ENCODE measurements around the gene SPIRE1. TPM values are rescaled to one million over a fixed set of nuclear protein-coding genes. Genes with fewer than 3 reads are reported as not detected.
A peak's percentile ranks its signal among the peaks of the same experiment; 100 is the strongest.

SPIRE1 gene
- total RNA-seq, 1 experiment from 2014 or later = 16.6 TPM

GRCh38 chr18:12408247-12408869, 249.5 kb downstream of the SPIRE1 start:
- Histone ChIP-seq H2BK20ac (ENCODE audit: low read depth, low read length, poor library complexity, severe bottlenecking) (no peak overlapping the region), H3K23me2 (ENCODE audit: insufficient read length, low read depth, low read length, poor library complexity, severe bottlenecking) (peaks cover 8% of the 10 kb centered on the region), H3K79me2 (ENCODE audit: insufficient read depth, low read length) (no peaks in the 10 kb centered on the region), H4K8ac (replicated peaks; ENCODE audit: insufficient read length, low read depth, low read length) (no peak overlapping the region), H3K56ac (ENCODE audit: insufficient read length, low read depth, low read length) (no peak overlapping the region), H3K4ac (ENCODE audit: low read depth, low read length) (no peak overlapping the region), H3K27ac (ENCODE audit: insufficient read length, low read depth, low read length) (no peak overlapping the region), H3T11ph (ENCODE audit: low read length) (no peak overlapping the region), H2BK12ac (ENCODE audit: insufficient read length, low read depth, low read length) (no peak overlapping the region), H3K4me2 (ENCODE audit: insufficient read depth, insufficient read length, low read length) (peak overlapping the region; percentile 89), H3K9me3 (ENCODE audit: control insufficient read depth, low read depth, low read length) (no peaks in the 10 kb centered on the region), H3K4me1 (ENCODE audit: insufficient read depth, low read length) (no peaks in the 10 kb centered on the region), H3K9ac (ENCODE audit: extremely low read depth, insufficient read length, low read length) (peak overlapping the region; percentile 51), H2BK15ac (ENCODE audit: low read depth, low read length) (no peak overlapping the region), H3K79me1 (ENCODE audit: insufficient read depth, low read depth, low read length, poor library complexity, severe bottlenecking) (no peaks in the 10 kb centered on the region), H2BK120ac (ENCODE audit: low read depth, low read length, poor library complexity, severe bottlenecking) (no peak overlapping the region), H2AFZ (ENCODE audit: low read length) (no peak overlapping the region), H4K20me1 (ENCODE audit: control insufficient read depth, insufficient read depth, insufficient read length) (no peaks in the 10 kb centered on the region), H3K18ac (ENCODE audit: insufficient read length, low read depth, low read length) (peak overlapping the region; percentile 35), H3K14ac (ENCODE audit: insufficient read depth, low read length) (peak overlapping the region; percentile 76), H3K23ac (ENCODE audit: insufficient read length, low read depth, low read length) (no peak overlapping the region), H4K5ac (ENCODE audit: insufficient read length, low read depth, low read length) (no peak overlapping the region), H2AK5ac (ENCODE audit: insufficient read length, low read length) (no peak overlapping the region), H2BK5ac (ENCODE audit: insufficient read length, low read length) (no peak overlapping the region), H4K91ac (ENCODE audit: insufficient read length, low read depth, low read length) (no peak overlapping the region), H3K27me3 (ENCODE audit: insufficient read depth, low read length) (peaks cover 3% of the 10 kb centered on the region; the same call in 1 of the 2 replicates)
- H3K27me3 Mint-ChIP-seq (ENCODE audit: low read depth) = peaks cover 47% of the 10 kb centered on the region
- peak overlapping the region in 1 of 3 experiments; percentile 33; a peak in 1 of 7 replicates for H3K27ac Mint-ChIP-seq
- peaks cover 22 to 24% of the 10 kb centered on the region in 2 experiments for H3K4me1 Mint-ChIP-seq
- peaks cover 3% of the 10 kb centered on the region in 2 experiments; a peak in 3 of 5 replicates for H3K9me3 Mint-ChIP-seq
- TF ChIP-seq CTCF (conservative IDR thresholded peaks at IDR 0.05) = no peak
- DNase-seq = no peak
- WGBS (ENCODE audit: extremely low coverage, insufficient read length, low lambda C conversion rate) = no CpG with 5 or more reads among the region's 32 CpGs
- H3K4me3 Mint-ChIP-seq = peak overlapping the region; percentile 71 to 85
- H3K36me3 Mint-ChIP-seq (ENCODE audit: insufficient read depth in 1 of 3, low read depth in 3 of 3) = peaks cover 0 to 3% (median 2%) of the 10 kb centered on the region in 3 experiments; a peak in 3 of 7 replicates

Measured in H9 (cell line).